ENCODE results near the gene CUL5.

DNA sequence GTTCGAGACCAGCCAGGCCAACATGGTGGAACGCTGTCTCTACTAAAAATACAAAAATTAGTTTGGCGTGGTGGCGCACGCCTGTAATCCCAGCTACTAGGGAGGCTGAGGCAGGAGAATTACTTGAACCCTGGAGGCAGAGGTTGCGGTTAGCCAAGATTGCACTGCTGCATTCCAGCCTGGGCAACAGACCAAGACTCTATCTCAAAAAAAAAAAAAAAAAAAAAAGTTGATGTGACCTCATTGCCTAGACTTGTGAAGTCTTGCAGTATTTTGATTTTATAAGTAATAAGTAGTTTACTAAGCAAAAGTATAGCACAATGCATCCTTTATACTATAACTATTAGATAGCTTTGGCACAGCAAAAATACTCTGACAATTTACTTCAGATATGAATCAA, 9.9 kb upstream of the CUL5 start:
- no peak for TF ChIP-seq POLR2A (IDR thresholded peaks at IDR 0.05; ENCODE audit: low read length)
- no peak for TF ChIP-seq GATA1 (IDR thresholded peaks at IDR 0.05; ENCODE audit: low read depth, low read length)
